Endothelial cell of umbilical vein (primary cell): ENCODE data around the gene LGALS3.

ENCODE experiments used
- EZH2 ChIP-seq: IDR thresholded peaks from 2 replicates; pipeline ENCODE4 v1.6.1; 2012; ENCODE audit warnings: borderline replicate concordance, low read depth, mild to moderate bottlenecking, moderate library complexity, low read length, inconsistent platforms; ENCODE audit not compliant: severe bottlenecking
- FOS ChIP-seq: IDR thresholded peaks from 2 replicates; pipeline ENCODE4 v1.6.1; 2011; ENCODE audit warnings: mild to moderate bottlenecking, low read length, moderate library complexity, borderline replicate concordance; ENCODE audit not compliant: insufficient read depth
- JUN ChIP-seq: IDR thresholded peaks from 2 replicates; pipeline ENCODE4 v1.6.1; 2011; ENCODE audit warnings: borderline replicate concordance, low read depth; ENCODE audit not compliant: insufficient read length, insufficient read depth
- POLR2A ChIP-seq: IDR thresholded peaks from 2 replicates; pipeline ENCODE4 v1.6.1; 2012; ENCODE audit warnings: low read depth, mild to moderate bottlenecking, control low read depth, low read length
- POLR2AphosphoS5 ChIP-seq: IDR thresholded peaks from 2 replicates; pipeline ENCODE4 v1.6.1; 2012; ENCODE audit warnings: low read depth, mild to moderate bottlenecking, control low read depth, low read length, moderate library complexity; ENCODE audit not compliant: insufficient read depth
- TF ChIP-seq, protein P1 (sequence below), 2 donors: IDR thresholded peaks; 1 replicate in 1 of 2; 2 replicates in 1 of 2; pipeline ENCODE4 v1.5.1; 2011; ENCODE audit warnings: low read length in 2 of 2, mild to moderate bottlenecking in 2 of 2, moderate library complexity in 2 of 2, control low read depth in 1 of 2, inconsistent platforms in 1 of 2, low read depth in 1 of 2; ENCODE audit not compliant: insufficient read depth in 1 of 2; ENCODE audit errors: extremely low read depth in 1 of 2

DNA sequence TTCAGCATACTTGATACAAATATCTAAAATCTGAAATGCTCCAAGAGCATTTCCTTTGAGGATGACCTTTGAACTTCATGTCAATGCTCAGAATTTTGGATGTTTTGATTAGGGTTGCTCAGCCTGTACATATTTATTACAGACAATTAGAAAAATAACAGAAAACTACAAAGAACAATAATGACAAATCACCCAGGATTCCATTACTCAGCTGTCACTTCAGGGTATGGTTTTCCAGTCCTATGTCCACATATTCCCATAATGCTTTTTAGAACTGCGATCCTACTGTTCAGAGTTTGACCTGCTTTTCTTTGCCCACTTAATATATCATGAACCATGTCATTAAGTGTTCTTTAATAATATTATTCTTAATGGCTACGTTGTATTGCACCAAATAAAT is 51.0 kb downstream of the LGALS3 start:
- no peak for TF ChIP-seq EZH2
- TF ChIP-seq, protein P1, sequence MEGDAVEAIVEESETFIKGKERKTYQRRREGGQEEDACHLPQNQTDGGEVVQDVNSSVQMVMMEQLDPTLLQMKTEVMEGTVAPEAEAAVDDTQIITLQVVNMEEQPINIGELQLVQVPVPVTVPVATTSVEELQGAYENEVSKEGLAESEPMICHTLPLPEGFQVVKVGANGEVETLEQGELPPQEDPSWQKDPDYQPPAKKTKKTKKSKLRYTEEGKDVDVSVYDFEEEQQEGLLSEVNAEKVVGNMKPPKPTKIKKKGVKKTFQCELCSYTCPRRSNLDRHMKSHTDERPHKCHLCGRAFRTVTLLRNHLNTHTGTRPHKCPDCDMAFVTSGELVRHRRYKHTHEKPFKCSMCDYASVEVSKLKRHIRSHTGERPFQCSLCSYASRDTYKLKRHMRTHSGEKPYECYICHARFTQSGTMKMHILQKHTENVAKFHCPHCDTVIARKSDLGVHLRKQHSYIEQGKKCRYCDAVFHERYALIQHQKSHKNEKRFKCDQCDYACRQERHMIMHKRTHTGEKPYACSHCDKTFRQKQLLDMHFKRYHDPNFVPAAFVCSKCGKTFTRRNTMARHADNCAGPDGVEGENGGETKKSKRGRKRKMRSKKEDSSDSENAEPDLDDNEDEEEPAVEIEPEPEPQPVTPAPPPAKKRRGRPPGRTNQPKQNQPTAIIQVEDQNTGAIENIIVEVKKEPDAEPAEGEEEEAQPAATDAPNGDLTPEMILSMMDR (IDR thresholded peaks at IDR 0.05; ENCODE audit: extremely low read depth in 1 of 2, insufficient read depth in 1 of 2, low read depth in 1 of 2, low read length in 2 of 2) = no peak
- peak; percentile 37 for TF ChIP-seq POLR2AphosphoS5
- TF ChIP-seq POLR2A = no peak
- TF ChIP-seq JUN = no peak
- peak; percentile 20 for TF ChIP-seq FOS
